Stomach smooth muscle (tissue), 2 donors: Measurements from ENCODE around the gene AP5Z1.

Experiments used
- H3K27ac ChIP-seq: one replicate; pipeline ENCODE4 v1.7.0; 2013; ENCODE audit warnings: mild to moderate bottlenecking, low read length, inconsistent platforms
- H3K27me3 ChIP-seq, 2 donors: one replicate each; pipeline ENCODE4 v1.7.0; 2013; ENCODE audit warnings: low read length in 2 of 2; ENCODE audit not compliant: insufficient read depth in 2 of 2, control insufficient read depth in 1 of 2
- H3K36me3 ChIP-seq, 2 donors: one replicate each; pipeline ENCODE4 v1.7.0; 2013; ENCODE audit warnings: low read length in 2 of 2; ENCODE audit not compliant: control insufficient read depth in 2 of 2, insufficient read depth in 2 of 2
- H3K4me1 ChIP-seq: one replicate; pipeline ENCODE4 v1.7.0; 2013; ENCODE audit warnings: low read length; ENCODE audit not compliant: control insufficient read depth, insufficient read depth
- H3K4me3 ChIP-seq, 2 donors: one replicate each; pipeline ENCODE4 v1.7.0; 2013; ENCODE audit warnings: low read length in 2 of 2
- H3K9ac ChIP-seq, 2 donors: one replicate each; pipeline ENCODE4 v1.7.0; 2013; ENCODE audit warnings: low read length in 2 of 2, mild to moderate bottlenecking in 1 of 2
- H3K9me3 ChIP-seq, 2 donors: one replicate each; pipeline ENCODE4 v1.7.0; 2013; ENCODE audit warnings: low read length in 2 of 2; ENCODE audit not compliant: control insufficient read depth in 2 of 2
- donor health status: healthy.
- donor health status: Pancreatic carcinoma.

Gene AP5Z1

GRCh38 chr7:4816419-4817080, 41.1 kb downstream of the AP5Z1 start:
- Histone ChIP-seq H3K9me3 (peaks cover 0 to 2% of the 10 kb centered on the region in 2 donors), H3K27me3 (no peaks in the 10 kb centered on the region), H3K36me3 (no peaks in the 10 kb centered on the region), H3K4me3 (no peak overlapping the region), H3K9ac (no peak overlapping the region), H3K27ac (no peak overlapping the region), H3K4me1 (no peaks in the 10 kb centered on the region)

GRCh38 chr7:4817178-4817901, 41.9 kb downstream of the AP5Z1 start:
- Histone ChIP-seq H3K4me3 (no peak overlapping the region), H3K9ac (no peak overlapping the region), H3K27ac (no peak overlapping the region), H3K27me3 (no peaks in the 10 kb centered on the region), H3K36me3 (no peaks in the 10 kb centered on the region), H3K9me3 (peaks cover 0 to 2% of the 10 kb centered on the region in 2 donors), H3K4me1 (no peaks in the 10 kb centered on the region)

GRCh38 chr7:4818000-4818794, 42.8 kb downstream of the AP5Z1 start:
- Histone ChIP-seq H3K9me3 (no peaks in the 10 kb centered on the region), H3K27ac (no peak overlapping the region), H3K9ac (no peak overlapping the region), H3K27me3 (no peaks in the 10 kb centered on the region), H3K4me3 (no peak overlapping the region), H3K4me1 (no peaks in the 10 kb centered on the region), H3K36me3 (no peaks in the 10 kb centered on the region)

GRCh38 chr7:4819560-4820404, 44.4 kb downstream of the AP5Z1 start:
- no peak overlapping the region for H3K9ac ChIP-seq
- no peak overlapping the region for H3K27ac ChIP-seq
- H3K9me3 ChIP-seq: no peaks in the 10 kb centered on the region
- H3K27me3 ChIP-seq: no peaks in the 10 kb centered on the region
- H3K4me1 ChIP-seq: no peaks in the 10 kb centered on the region
- H3K4me3 ChIP-seq: no peak overlapping the region
- no peaks in the 10 kb centered on the region for H3K36me3 ChIP-seq

- Histone ChIP-seq H3K27ac (no peak overlapping the region), H3K36me3 (no peaks in the 10 kb centered on the region), H3K9ac (no peak overlapping the region), H3K4me3 (no peak overlapping the region), H3K4me1 (no peaks in the 10 kb centered on the region), H3K27me3 (no peaks in the 10 kb centered on the region), H3K9me3 (no peaks in the 10 kb centered on the region)
Measured at GRCh38 chr7:4820405-4820966, 45.1 kb downstream of the AP5Z1 start.

- no peaks in the 10 kb centered on the region for H3K36me3 ChIP-seq
- H3K9ac ChIP-seq: no peak overlapping the region
- no peaks in the 10 kb centered on the region for H3K9me3 ChIP-seq
- no peak overlapping the region for H3K4me3 ChIP-seq
- no peaks in the 10 kb centered on the region for H3K4me1 ChIP-seq
- no peaks in the 10 kb centered on the region for H3K27me3 ChIP-seq
- no peak overlapping the region for H3K27ac ChIP-seq
Measured at GRCh38 chr7:4820967-4821471, 45.6 kb downstream of the AP5Z1 start.

- H3K9ac ChIP-seq: no peak overlapping the region
- no peaks in the 10 kb centered on the region for H3K36me3 ChIP-seq
- H3K4me3 ChIP-seq: no peak overlapping the region
- no peaks in the 10 kb centered on the region for H3K9me3 ChIP-seq
- no peaks in the 10 kb centered on the region for H3K27me3 ChIP-seq
- H3K27ac ChIP-seq: no peak overlapping the region
- H3K4me1 ChIP-seq: no peaks in the 10 kb centered on the region
Measured at GRCh38 chr7:4822677-4823076, 47.3 kb downstream of the AP5Z1 start.

GRCh38 chr7:4823441-4824119, 48.2 kb downstream of the AP5Z1 start:
- Histone ChIP-seq H3K27me3 (no peaks in the 10 kb centered on the region), H3K4me1 (no peaks in the 10 kb centered on the region), H3K27ac (no peak overlapping the region), H3K9ac (no peak overlapping the region), H3K36me3 (no peaks in the 10 kb centered on the region), H3K9me3 (no peaks in the 10 kb centered on the region), H3K4me3 (no peak overlapping the region)

GRCh38 chr7:4824120-4824775, 48.8 kb downstream of the AP5Z1 start:
- H3K9me3 ChIP-seq: no peaks in the 10 kb centered on the region
- no peaks in the 10 kb centered on the region for H3K27me3 ChIP-seq
- H3K4me1 ChIP-seq: no peaks in the 10 kb centered on the region
- no peak overlapping the region for H3K27ac ChIP-seq
- H3K36me3 ChIP-seq: no peaks in the 10 kb centered on the region
- no peak overlapping the region for H3K9ac ChIP-seq
- no peak overlapping the region for H3K4me3 ChIP-seq
